Fibroblast of villous mesenchyme (primary cell): ENCODE data around the gene B3GALT5. TPM values are rescaled to one million over a fixed set of nuclear protein-coding genes. Genes with fewer than 3 reads are reported as not detected.

Experiments used
- DNase-seq: peaks from one replicate; pipeline ENCODE4 v3.0.0-alpha.2; 2010; ENCODE audit warnings: low read depth
- H3K4me3 ChIP-seq: 2 replicates; pipeline ENCODE4 v1.5.1; 2011; ENCODE audit warnings: low read depth, mild to moderate bottlenecking, low read length
- CTCF ChIP-seq: IDR thresholded peaks from 2 replicates; pipeline ENCODE4 v1.5.1; 2012; ENCODE audit warnings: low read depth, mild to moderate bottlenecking, low read length; ENCODE audit not compliant: insufficient read depth
- total RNA-seq: library from RNA; depleted of rRNA; stranded (reverse); fragments of >200 nt; gene quantifications from 2 replicates; pipeline ENCODE4 v1.2.3, GENCODE V29; 2012

B3GALT5 gene
- total RNA-seq, 1 donor, result not detected

GRCh38 chr21:39593522-39593921, 19.2 kb upstream of the B3GALT5 start:
- no peak overlapping the region for H3K4me3 ChIP-seq
- no peak for TF ChIP-seq CTCF
- DNase-seq, result no peak

- no peak for DNase-seq
- no peak overlapping the region for H3K4me3 ChIP-seq
- no peak for TF ChIP-seq CTCF
Measured at GRCh38 chr21:39595465-39595864, 17.3 kb upstream of the B3GALT5 start.

GRCh38 chr21:39597595-39597994, 15.1 kb upstream of the B3GALT5 start:
- DNase-seq, result no peak
- TF ChIP-seq CTCF, result no peak
- no peak overlapping the region for H3K4me3 ChIP-seq

GRCh38 chr21:39599191-39599970, 13.4 kb upstream of the B3GALT5 start:
- no peak for TF ChIP-seq CTCF
- no peak overlapping the region for H3K4me3 ChIP-seq
- DNase-seq, result no peak

- H3K4me3 ChIP-seq, result no peak overlapping the region
- TF ChIP-seq CTCF, result no peak
- DNase-seq, result no peak
Measured at GRCh38 chr21:39601187-39601928, 11.4 kb upstream of the B3GALT5 start.

GRCh38 chr21:39602076-39602689, 10.6 kb upstream of the B3GALT5 start:
- TF ChIP-seq CTCF, result no peak
- H3K4me3 ChIP-seq, result no peak overlapping the region
- no peak for DNase-seq
